Breast epithelium (tissue), 4 donors: ENCODE results near the gene ARFIP1. TPM values are rescaled to one million over a fixed set of nuclear protein-coding genes. Genes with fewer than 3 reads are reported as not detected.

Experiments
- DNase-seq, 2 donors: peaks; one replicate each; pipeline ENCODE4 v3.0.0-alpha.2; 2019; ENCODE audit warnings: low spot score in 2 of 2
- H3K27ac ChIP-seq, 2 donors: fragments of 200-600 bp; sonication (generic) in 1 of 2; one replicate each; pipeline ENCODE4 v1.5.1; 2016 to 2019; ENCODE audit warnings: mild to moderate bottlenecking in 1 of 2
- H3K27me3 ChIP-seq, 2 donors: fragments of 200-600 bp; sonication (generic) in 1 of 2; one replicate each; pipeline versions ENCODE4 v1.5.1 to v1.6.0; 2017 to 2019; ENCODE audit warnings: control low read depth in 1 of 2, mild to moderate bottlenecking in 1 of 2
- H3K36me3 ChIP-seq: fragments of 200-600 bp; one replicate; pipeline ENCODE4 v1.5.1; 2019
- H3K4me1 ChIP-seq, 2 donors: fragments of 200-600 bp; sonication (generic); one replicate each; pipeline ENCODE4 v1.5.1; 2016 to 2019; ENCODE audit warnings: control low read depth in 1 of 2
- H3K4me3 ChIP-seq, 3 donors: fragments of 200-600 bp; sonication (generic); 1 replicate in 2 of 3; 2 replicates in 1 of 3; pipeline ENCODE4 v1.5.1; 2016 to 2019; ENCODE audit warnings: mild to moderate bottlenecking in 3 of 3, moderate library complexity in 2 of 3
- H3K9me3 ChIP-seq, 2 donors: fragments of 200-600 bp; sonication (generic) in 1 of 2; one replicate each; pipeline ENCODE4 v1.5.1; 2016 to 2019; ENCODE audit warnings: control low read depth in 1 of 2
- POLR2A ChIP-seq: fragments of 450-650 bp; IDR thresholded peaks from one replicate; pipeline ENCODE4 v1.6.1; 2016; ENCODE audit warnings: antibody characterized with exemption, mild to moderate bottlenecking, moderate library complexity
- POLR2AphosphoS5 ChIP-seq, 3 donors: sonication (generic); formaldehyde crosslinking; IDR thresholded peaks; one replicate each; pipeline ENCODE4 v1.6.1; 2017; ENCODE audit warnings: antibody characterized with exemption in 3 of 3
- intact Hi-C: fragments of 100-400 bp; cut with DNase I; formaldehyde crosslinking; loops from one replicate; pipeline ENCODE4 v1.15.1; 2023; ENCODE audit warnings: low total_unique reads
- total RNA-seq, 3 donors: library from RNA; depleted of rRNA; stranded (reverse); fragments of >200 nt; gene quantifications; one replicate each; pipeline ENCODE4 v1.1.0, GENCODE V29; 2016
- TF ChIP-seq, protein P1 (sequence below), 3 donors: fragments of 450-650 bp; IDR thresholded peaks; one replicate each; pipeline ENCODE4 v1.5.1; 2016 to 2017; ENCODE audit warnings: antibody characterized with exemption in 3 of 3, mild to moderate bottlenecking in 3 of 3, moderate library complexity in 3 of 3

Gene ARFIP1
- total RNA-seq, 3 donors from 2014 or later: 25.3 to 54.9 (median 39.0) TPM

DNA sequence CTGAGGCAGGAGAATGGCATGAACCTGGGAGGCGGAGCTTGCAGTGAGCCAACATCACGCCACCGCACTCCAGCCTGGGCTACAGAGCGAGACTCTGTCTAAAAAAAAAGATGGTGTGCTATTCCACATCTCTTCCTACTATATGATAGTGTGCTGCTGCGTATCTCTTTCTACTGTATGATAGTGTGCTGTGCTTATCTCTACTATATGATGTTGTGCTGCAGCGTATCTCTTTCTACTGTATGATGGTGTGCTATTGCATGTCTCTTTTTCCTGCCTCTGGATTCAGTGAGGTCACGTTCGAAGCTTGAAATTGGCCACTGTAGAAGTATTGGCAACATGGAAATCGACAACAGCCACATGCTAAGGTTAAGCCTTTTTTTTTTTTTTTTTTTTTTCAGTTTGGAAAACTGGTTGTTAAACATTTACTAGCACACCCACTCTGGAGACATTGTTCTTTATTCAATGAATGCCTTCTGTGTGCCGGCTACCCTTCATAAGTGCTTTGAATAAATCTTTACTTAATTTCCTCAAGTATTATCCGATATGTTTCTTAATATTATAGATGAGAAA is 31.0 kb downstream of the ARFIP1 start:
- Histone ChIP-seq H3K36me3 (no peaks in the 10 kb centered on the region), H3K4me3 (no peak overlapping the region)
- TF ChIP-seq, protein P1, sequence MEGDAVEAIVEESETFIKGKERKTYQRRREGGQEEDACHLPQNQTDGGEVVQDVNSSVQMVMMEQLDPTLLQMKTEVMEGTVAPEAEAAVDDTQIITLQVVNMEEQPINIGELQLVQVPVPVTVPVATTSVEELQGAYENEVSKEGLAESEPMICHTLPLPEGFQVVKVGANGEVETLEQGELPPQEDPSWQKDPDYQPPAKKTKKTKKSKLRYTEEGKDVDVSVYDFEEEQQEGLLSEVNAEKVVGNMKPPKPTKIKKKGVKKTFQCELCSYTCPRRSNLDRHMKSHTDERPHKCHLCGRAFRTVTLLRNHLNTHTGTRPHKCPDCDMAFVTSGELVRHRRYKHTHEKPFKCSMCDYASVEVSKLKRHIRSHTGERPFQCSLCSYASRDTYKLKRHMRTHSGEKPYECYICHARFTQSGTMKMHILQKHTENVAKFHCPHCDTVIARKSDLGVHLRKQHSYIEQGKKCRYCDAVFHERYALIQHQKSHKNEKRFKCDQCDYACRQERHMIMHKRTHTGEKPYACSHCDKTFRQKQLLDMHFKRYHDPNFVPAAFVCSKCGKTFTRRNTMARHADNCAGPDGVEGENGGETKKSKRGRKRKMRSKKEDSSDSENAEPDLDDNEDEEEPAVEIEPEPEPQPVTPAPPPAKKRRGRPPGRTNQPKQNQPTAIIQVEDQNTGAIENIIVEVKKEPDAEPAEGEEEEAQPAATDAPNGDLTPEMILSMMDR (IDR thresholded peaks at IDR 0.05): no peak
- TF ChIP-seq POLR2AphosphoS5 (IDR thresholded peaks at IDR 0.05) (no peak), POLR2A (no peak)

DNA sequence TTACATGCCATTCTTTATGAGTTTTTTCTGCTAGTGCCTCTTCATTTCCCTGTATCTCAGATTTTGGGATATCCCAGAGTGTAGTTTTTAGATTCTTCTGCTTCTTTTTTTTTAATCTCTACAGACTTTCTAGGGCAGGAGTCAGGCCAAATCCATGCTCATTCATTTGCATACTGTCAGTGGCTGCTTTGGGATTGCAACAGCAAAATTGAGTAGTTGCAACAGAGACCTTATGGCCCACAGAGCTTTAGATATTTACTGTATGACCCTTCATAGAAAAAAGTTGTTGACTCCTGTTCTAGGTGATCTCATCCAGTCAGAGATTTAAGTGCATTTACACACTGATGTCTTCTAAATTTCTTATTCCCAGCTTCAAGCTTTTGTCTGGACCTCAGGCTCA is 35.3 kb downstream of the ARFIP1 start:
- no peak overlapping the region for H3K27ac ChIP-seq
- intact Hi-C loops: no loop called here
- no peaks in the 10 kb centered on the region for H3K4me1 ChIP-seq
- no peak for DNase-seq
- no peak for TF ChIP-seq POLR2A
- TF ChIP-seq POLR2AphosphoS5 (IDR thresholded peaks at IDR 0.05): no peak
- TF ChIP-seq, protein P1 (IDR thresholded peaks at IDR 0.05): no peak
- H3K9me3 ChIP-seq: no peaks in the 10 kb centered on the region
- no peak overlapping the region for H3K4me3 ChIP-seq
- H3K27me3 ChIP-seq: no peaks in the 10 kb centered on the region
- no peaks in the 10 kb centered on the region for H3K36me3 ChIP-seq

More for the DNA sequence above, 31.0 kb downstream of the ARFIP1 start:
- H3K27ac ChIP-seq: no peak overlapping the region
- DNase-seq: no peak
- H3K9me3 ChIP-seq: no peaks in the 10 kb centered on the region
- intact Hi-C loops: no loop called here
- H3K27me3 ChIP-seq: no peaks in the 10 kb centered on the region
- no peaks in the 10 kb centered on the region for H3K4me1 ChIP-seq

DNA sequence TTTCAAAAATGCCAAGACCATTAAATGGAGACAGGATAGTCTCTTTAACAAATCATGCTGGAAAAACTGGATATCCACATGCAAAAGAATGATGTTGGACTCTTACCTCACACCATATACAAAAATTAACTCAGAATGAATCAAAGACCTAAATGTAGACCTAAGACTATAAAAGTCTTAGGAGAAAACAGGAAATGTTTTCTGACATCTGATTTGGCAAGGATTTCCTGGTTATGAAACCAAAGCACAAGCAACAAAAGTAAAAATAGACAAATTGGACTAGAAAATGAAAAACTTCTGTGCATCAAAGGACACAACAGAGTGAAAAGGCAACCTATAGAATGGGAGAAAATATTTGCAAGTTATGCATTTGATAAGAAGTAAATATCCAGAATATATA is 37.6 kb downstream of the ARFIP1 start:
- no peaks in the 10 kb centered on the region for H3K36me3 ChIP-seq
- no peaks in the 10 kb centered on the region for H3K4me1 ChIP-seq
- no peaks in the 10 kb centered on the region for H3K27me3 ChIP-seq
- H3K4me3 ChIP-seq: no peak overlapping the region
- intact Hi-C loops: no loop called here
- no peaks in the 10 kb centered on the region for H3K9me3 ChIP-seq
- TF ChIP-seq, protein P1 (IDR thresholded peaks at IDR 0.05): no peak
- TF ChIP-seq POLR2A: no peak
- no peak for TF ChIP-seq POLR2AphosphoS5 (IDR thresholded peaks at IDR 0.05)
- no peak for DNase-seq
- no peak overlapping the region for H3K27ac ChIP-seq

DNA sequence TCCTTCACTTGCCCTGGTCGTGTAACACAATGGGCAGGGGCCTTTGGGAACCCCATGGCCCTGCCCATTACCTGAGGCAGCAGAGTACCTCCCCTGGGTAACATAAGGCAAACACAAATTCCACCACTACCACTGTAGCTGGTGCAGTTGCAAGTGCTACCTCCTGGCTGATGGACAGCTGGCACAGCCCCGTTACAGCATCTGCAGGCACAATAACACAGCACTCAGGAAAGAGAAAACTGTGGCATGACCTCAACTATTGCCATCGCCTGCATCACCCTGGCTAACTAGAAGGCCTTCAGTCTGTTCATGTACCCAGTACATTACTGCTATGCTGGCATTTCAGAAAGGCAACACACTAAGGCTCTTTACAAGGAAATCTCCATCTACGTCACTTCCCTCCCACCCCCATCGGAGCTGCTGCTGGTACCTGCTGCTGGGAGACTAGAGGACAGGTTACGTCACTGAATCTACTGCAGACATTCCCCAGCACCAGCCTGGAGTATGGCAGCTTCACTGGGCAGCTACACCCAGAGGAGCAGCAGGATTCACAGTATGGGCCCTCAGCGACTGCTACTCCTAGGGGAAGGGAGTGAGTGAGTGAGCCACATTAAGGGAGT is 39.4 kb downstream of the ARFIP1 start:
- Histone ChIP-seq H3K27ac (no peak overlapping the region), H3K36me3 (no peaks in the 10 kb centered on the region), H3K4me1 (no peaks in the 10 kb centered on the region), H3K27me3 (no peaks in the 10 kb centered on the region), H3K9me3 (no peaks in the 10 kb centered on the region), H3K4me3 (no peak overlapping the region)
- TF ChIP-seq, protein P1 (IDR thresholded peaks at IDR 0.05): no peak
- no peak for TF ChIP-seq POLR2AphosphoS5 (IDR thresholded peaks at IDR 0.05)
- no peak for TF ChIP-seq POLR2A
- intact Hi-C loops: no loop called here
- DNase-seq: no peak

DNA sequence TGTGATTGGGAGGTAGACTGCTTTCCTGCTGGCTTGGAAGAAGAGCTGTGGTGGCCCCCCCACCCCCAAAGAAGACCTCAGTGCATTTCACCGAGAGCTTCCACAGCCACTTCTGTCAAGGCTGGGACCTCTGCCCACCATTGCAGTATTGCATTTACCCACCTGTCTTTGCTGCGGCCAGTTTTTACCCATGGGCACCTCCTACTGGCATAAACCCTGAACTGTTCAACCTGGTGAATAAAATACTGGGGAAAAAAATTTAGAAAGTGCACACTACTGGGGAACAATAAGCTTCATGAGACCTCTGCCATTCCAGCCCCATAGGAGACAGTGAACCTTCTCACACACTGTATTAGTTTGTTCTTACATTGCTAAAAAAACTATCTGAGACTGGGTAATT is 40.3 kb downstream of the ARFIP1 start:
- Histone ChIP-seq H3K9me3 (no peaks in the 10 kb centered on the region), H3K27ac (no peak overlapping the region), H3K4me3 (no peak overlapping the region), H3K27me3 (no peaks in the 10 kb centered on the region), H3K36me3 (no peaks in the 10 kb centered on the region), H3K4me1 (no peaks in the 10 kb centered on the region)
- TF ChIP-seq, protein P1 (IDR thresholded peaks at IDR 0.05): no peak
- TF ChIP-seq POLR2A: no peak
- TF ChIP-seq POLR2AphosphoS5 (IDR thresholded peaks at IDR 0.05): no peak
- DNase-seq: no peak
- intact Hi-C loops: no loop called here
